LNCaP clone FGC (cell line): ENCODE measurements around the gene METTL26.

Experiments used
- DNase-seq: peaks from one replicate; pipeline ENCODE4 v3.0.0-alpha.2; 2011; ENCODE audit warnings: low read depth
- H3K4me3 ChIP-seq: 2 replicates; pipeline ENCODE4 v1.5.1; 2011; ENCODE audit warnings: mild to moderate bottlenecking, low read depth, low read length, control low read depth
- CTCF ChIP-seq: IDR thresholded peaks from 2 replicates; pipeline ENCODE4 v1.5.1; 2012; ENCODE audit warnings: mild to moderate bottlenecking; ENCODE audit not compliant: control insufficient read depth, insufficient read depth; ENCODE audit errors: extremely low read depth

The METTL26 gene

GRCh38 chr16:669666-670065, 33.6 kb upstream of the METTL26 start:
- DNase-seq, result no peak
- TF ChIP-seq CTCF, result no peak
- H3K4me3 ChIP-seq, result peak overlapping the region; percentile 90

GRCh38 chr16:668519-669171, 32.5 kb upstream of the METTL26 start:
- peak overlapping the region; percentile 90 for H3K4me3 ChIP-seq
- TF ChIP-seq CTCF, result no peak
- DNase-seq, result no peak

GRCh38 chr16:667780-668518, 31.8 kb upstream of the METTL26 start, which contains the start of gene RHOT2:
Gene RHOT2, plus strand, starts transcription at chr16:668132. Its CDS starts 68 bp downstream, at chr16:668200.
- peak within 1 kb of the TSS; percentile 90 for H3K4me3 ChIP-seq
- DNase-seq, result peak; percentile 53
- TF ChIP-seq CTCF, result peak; percentile 98

- DNase-seq, result no peak
- no peak overlapping the region for H3K4me3 ChIP-seq
- TF ChIP-seq CTCF, result no peak
These were observed 31.1 kb upstream of the METTL26 start for GRCh38 chr16:667113-667779.

- no peak for TF ChIP-seq CTCF
- H3K4me3 ChIP-seq, result no peak overlapping the region
- no peak for DNase-seq
These were observed 30.5 kb upstream of the METTL26 start for GRCh38 chr16:666572-666971.

- TF ChIP-seq CTCF, result no peak
These were observed 26.5 kb upstream of the METTL26 start for GRCh38 chr16:662597-662996.

More at GRCh38 chr16:662597-662996, 26.5 kb upstream of the METTL26 start:
- no peak for DNase-seq
- H3K4me3 ChIP-seq, result no peak overlapping the region
